Neural cell (in vitro differentiated cells): ENCODE measurements around the gene AGBL1.

Source experiments
- EP300 ChIP-seq: fragments of 450-650 bp; conservative IDR thresholded peaks from 2 replicates; pipeline ENCODE4 v1.6.1; 2014; ENCODE audit warnings: antibody characterized with exemption, mild to moderate bottlenecking, moderate library complexity; ENCODE audit not compliant: poor library complexity, severe bottlenecking
- EZH2 ChIP-seq: fragments of 200-600, 300-800 bp; shearing (Covaris generic), sonication (generic); IDR thresholded peaks from 2 replicates; pipeline ENCODE4 v1.6.1; 2014; ENCODE audit warnings: antibody characterized with exemption, low read length, borderline replicate concordance, mild to moderate bottlenecking; ENCODE audit not compliant: insufficient read depth, poor library complexity, severe bottlenecking
- MXI1 ChIP-seq: fragments of 450-650 bp; conservative IDR thresholded peaks from 2 replicates; pipeline ENCODE4 v1.6.1; 2014; ENCODE audit warnings: antibody characterized with exemption, mild to moderate bottlenecking; ENCODE audit not compliant: poor library complexity, severe bottlenecking
- POLR2AphosphoS5 ChIP-seq: IDR thresholded peaks from 2 replicates; pipeline ENCODE4 v1.6.1; 2012
- TAF1 ChIP-seq: IDR thresholded peaks from 2 replicates; pipeline ENCODE4 v1.6.1; 2012; ENCODE audit warnings: low read depth
- TF ChIP-seq, protein P1 (sequence below): fragments of 450-650 bp; IDR thresholded peaks from 2 replicates; pipeline ENCODE4 v1.5.1; 2014; ENCODE audit warnings: antibody characterized with exemption, mild to moderate bottlenecking, moderate library complexity; ENCODE audit not compliant: poor library complexity, severe bottlenecking
- TF ChIP-seq, protein P2 (sequence below): IDR thresholded peaks from 2 replicates; pipeline ENCODE4 v1.6.1; 2012; ENCODE audit warnings: borderline replicate concordance

DNA sequence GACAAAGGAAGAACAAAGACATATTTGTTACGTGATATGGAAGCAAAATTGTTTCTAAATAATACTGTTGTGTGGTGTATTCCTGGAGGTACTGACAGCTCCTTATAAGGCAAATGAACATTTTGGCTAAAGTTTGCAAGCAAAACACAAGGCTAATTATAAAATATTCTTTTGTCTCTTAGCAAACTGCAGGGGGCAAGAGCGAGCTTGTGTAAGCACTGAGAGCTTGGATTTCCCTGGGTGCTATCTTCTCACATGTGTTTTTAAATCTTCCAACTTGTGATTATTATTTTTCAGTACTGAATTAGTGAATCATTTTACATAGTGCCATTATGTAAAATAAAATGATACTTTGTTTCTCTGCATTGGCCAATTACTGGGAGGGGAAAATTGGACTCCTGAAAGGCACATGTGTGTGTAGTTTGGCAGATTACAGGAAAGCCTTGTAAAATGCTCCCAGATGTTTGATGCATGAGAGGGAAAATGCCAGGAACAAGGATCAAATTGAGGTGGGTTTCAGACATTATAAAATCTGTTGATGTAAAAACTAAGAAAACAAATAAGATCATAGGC lies 611.5 kb downstream of the AGBL1 start:
- no peak for TF ChIP-seq EZH2
- TF ChIP-seq EP300, result no peak
- TF ChIP-seq, protein P1, sequence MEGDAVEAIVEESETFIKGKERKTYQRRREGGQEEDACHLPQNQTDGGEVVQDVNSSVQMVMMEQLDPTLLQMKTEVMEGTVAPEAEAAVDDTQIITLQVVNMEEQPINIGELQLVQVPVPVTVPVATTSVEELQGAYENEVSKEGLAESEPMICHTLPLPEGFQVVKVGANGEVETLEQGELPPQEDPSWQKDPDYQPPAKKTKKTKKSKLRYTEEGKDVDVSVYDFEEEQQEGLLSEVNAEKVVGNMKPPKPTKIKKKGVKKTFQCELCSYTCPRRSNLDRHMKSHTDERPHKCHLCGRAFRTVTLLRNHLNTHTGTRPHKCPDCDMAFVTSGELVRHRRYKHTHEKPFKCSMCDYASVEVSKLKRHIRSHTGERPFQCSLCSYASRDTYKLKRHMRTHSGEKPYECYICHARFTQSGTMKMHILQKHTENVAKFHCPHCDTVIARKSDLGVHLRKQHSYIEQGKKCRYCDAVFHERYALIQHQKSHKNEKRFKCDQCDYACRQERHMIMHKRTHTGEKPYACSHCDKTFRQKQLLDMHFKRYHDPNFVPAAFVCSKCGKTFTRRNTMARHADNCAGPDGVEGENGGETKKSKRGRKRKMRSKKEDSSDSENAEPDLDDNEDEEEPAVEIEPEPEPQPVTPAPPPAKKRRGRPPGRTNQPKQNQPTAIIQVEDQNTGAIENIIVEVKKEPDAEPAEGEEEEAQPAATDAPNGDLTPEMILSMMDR, result peak; percentile 71
- TF ChIP-seq POLR2AphosphoS5, result no peak
- TF ChIP-seq, protein P2, sequence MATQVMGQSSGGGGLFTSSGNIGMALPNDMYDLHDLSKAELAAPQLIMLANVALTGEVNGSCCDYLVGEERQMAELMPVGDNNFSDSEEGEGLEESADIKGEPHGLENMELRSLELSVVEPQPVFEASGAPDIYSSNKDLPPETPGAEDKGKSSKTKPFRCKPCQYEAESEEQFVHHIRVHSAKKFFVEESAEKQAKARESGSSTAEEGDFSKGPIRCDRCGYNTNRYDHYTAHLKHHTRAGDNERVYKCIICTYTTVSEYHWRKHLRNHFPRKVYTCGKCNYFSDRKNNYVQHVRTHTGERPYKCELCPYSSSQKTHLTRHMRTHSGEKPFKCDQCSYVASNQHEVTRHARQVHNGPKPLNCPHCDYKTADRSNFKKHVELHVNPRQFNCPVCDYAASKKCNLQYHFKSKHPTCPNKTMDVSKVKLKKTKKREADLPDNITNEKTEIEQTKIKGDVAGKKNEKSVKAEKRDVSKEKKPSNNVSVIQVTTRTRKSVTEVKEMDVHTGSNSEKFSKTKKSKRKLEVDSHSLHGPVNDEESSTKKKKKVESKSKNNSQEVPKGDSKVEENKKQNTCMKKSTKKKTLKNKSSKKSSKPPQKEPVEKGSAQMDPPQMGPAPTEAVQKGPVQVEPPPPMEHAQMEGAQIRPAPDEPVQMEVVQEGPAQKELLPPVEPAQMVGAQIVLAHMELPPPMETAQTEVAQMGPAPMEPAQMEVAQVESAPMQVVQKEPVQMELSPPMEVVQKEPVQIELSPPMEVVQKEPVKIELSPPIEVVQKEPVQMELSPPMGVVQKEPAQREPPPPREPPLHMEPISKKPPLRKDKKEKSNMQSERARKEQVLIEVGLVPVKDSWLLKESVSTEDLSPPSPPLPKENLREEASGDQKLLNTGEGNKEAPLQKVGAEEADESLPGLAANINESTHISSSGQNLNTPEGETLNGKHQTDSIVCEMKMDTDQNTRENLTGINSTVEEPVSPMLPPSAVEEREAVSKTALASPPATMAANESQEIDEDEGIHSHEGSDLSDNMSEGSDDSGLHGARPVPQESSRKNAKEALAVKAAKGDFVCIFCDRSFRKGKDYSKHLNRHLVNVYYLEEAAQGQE, result no peak
- no peak for TF ChIP-seq TAF1
- TF ChIP-seq MXI1, result no peak
